22Rv1 (cell line): ENCODE results near the gene TGFB1.

Experiments
- CTCF ChIP-seq: fragments of 450-650 bp; IDR thresholded peaks from 2 replicates; pipeline ENCODE4 v1.5.1; 2017; ENCODE audit warnings: mild to moderate bottlenecking
- ZFX ChIP-seq: fragments of 450-650 bp; IDR thresholded peaks from 2 replicates; pipeline ENCODE4 v1.6.1; 2017; ENCODE audit warnings: antibody characterized with exemption, borderline replicate concordance

- TF ChIP-seq CTCF: no peak
- TF ChIP-seq ZFX: no peak
Observed at GRCh38 chr19:41323430-41324125, 30.1 kb downstream of the TGFB1 start.
